Measurements from ENCODE around the gene GPR162.

GPR162 gene

GRCh38 chr12:6824085-6824775 lies 2.6 kb downstream of the GPR162 start:
- no peak for DNase-seq

GRCh38 chr12:6824901-6825381 lies 3.3 kb downstream of the GPR162 start:
- no peak for DNase-seq

- peak; percentile 11 for DNase-seq
Measured at GRCh38 chr12:6825398-6826124, 3.9 kb downstream of the GPR162 start.

- DNase-seq: no peak
Measured at GRCh38 chr12:6826125-6826733, 4.6 kb downstream of the GPR162 start.

- no peak for DNase-seq
Measured at GRCh38 chr12:6826734-6827436, 5.3 kb downstream of the GPR162 start.

GRCh38 chr12:6827437-6827911 lies 5.9 kb downstream of the GPR162 start:
- peak; percentile 70 for DNase-seq

GRCh38 chr12:6827982-6828780 lies 6.6 kb downstream of the GPR162 start, which contains the start of gene P3H3:
Gene P3H3, plus strand, starts transcription at chr12:6828407. Its CDS starts 34 bp downstream, at chr12:6828441.
- DNase-seq: no peak

- no peak for DNase-seq
Measured at GRCh38 chr12:6828781-6829535, 7.3 kb downstream of the GPR162 start.

GRCh38 chr12:6829536-6830220 lies 8.1 kb downstream of the GPR162 start:
- DNase-seq: no peak

GRCh38 chr12:6830286-6830890 lies 8.8 kb downstream of the GPR162 start:
- no peak for DNase-seq

GRCh38 chr12:6830999-6831398 lies 9.4 kb downstream of the GPR162 start:
- DNase-seq: no peak

GRCh38 chr12:6831450-6831995 lies 9.9 kb downstream of the GPR162 start:
- DNase-seq: no peak

GRCh38 chr12:6832125-6832524 lies 10.5 kb downstream of the GPR162 start:
- DNase-seq: no peak

GRCh38 chr12:6833189-6833890 lies 11.7 kb downstream of the GPR162 start:
- no peak for DNase-seq

GRCh38 chr12:6834254-6834653 lies 12.6 kb downstream of the GPR162 start:
- no peak for DNase-seq

- no peak for DNase-seq
Measured at GRCh38 chr12:6834873-6835272, 13.3 kb downstream of the GPR162 start.

GRCh38 chr12:6836851-6837250 lies 15.2 kb downstream of the GPR162 start:
- no peak for DNase-seq

- DNase-seq: no peak
Measured at GRCh38 chr12:6837370-6838060, 15.9 kb downstream of the GPR162 start.

- no peak for DNase-seq
Measured at GRCh38 chr12:6838854-6839253, 17.2 kb downstream of the GPR162 start.
